Liver (tissue), 3 donors: ENCODE data around the gene FLT1.

Experiments used
- CTCF ChIP-seq: fragments of 150-350 bp; IDR thresholded peaks from 2 replicates; pipeline ENCODE4 v1.5.1; 2017; ENCODE audit warnings: improper control_type of control experiment, low read depth, low read length; ENCODE audit not compliant: missing input control
- EGR1 ChIP-seq, 2 donors: IDR thresholded peaks; 2 replicates each; pipeline ENCODE4 v1.6.1; 2016 to 2018; ENCODE audit warnings: antibody characterized with exemption in 2 of 2, low read depth in 2 of 2
- FOXA2 ChIP-seq: IDR thresholded peaks from 2 replicates; pipeline ENCODE4 v1.6.1; 2016; ENCODE audit warnings: antibody characterized with exemption
- SP1 ChIP-seq: IDR thresholded peaks from 2 replicates; pipeline ENCODE4 v1.6.1; 2018; ENCODE audit warnings: antibody characterized with exemption, mild to moderate bottlenecking
- ZBTB33 ChIP-seq: IDR thresholded peaks from 2 replicates; pipeline ENCODE4 v1.6.1; 2016; ENCODE audit warnings: antibody characterized with exemption
- TF ChIP-seq, protein P1 (sequence below): IDR thresholded peaks from 2 replicates; pipeline ENCODE4 v1.6.1; 2016; ENCODE audit warnings: antibody characterized with exemption, mild to moderate bottlenecking
- TF ChIP-seq, protein P2 (sequence below): IDR thresholded peaks from 2 replicates; pipeline ENCODE4 v1.6.1; 2016; ENCODE audit warnings: antibody characterized with exemption
- donor health status: healthy.
- donor health status: healthy.

DNA sequence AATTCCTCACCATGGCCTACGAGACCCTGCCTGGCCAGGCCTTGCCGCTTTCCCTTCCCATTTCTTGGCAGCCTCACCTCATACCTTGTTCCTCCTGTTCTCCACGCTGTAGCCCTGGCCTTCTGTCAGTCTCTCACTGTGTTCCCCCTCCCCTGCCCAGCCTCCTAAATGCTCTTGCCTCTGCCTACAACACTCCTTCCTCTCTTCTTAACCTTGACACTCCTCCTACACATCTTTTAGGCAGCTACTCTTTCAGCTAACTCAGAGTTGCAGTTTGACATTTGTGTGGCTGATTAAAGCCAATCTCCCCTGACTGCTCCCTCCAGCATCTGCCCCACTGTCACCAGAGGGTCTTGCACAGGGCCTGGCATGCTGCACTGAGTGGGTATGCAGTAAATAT, 150.8 kb downstream of the FLT1 start:
- no peak for TF ChIP-seq CTCF
- TF ChIP-seq ZBTB33, result no peak
- TF ChIP-seq SP1, result no peak
- TF ChIP-seq, protein P1, sequence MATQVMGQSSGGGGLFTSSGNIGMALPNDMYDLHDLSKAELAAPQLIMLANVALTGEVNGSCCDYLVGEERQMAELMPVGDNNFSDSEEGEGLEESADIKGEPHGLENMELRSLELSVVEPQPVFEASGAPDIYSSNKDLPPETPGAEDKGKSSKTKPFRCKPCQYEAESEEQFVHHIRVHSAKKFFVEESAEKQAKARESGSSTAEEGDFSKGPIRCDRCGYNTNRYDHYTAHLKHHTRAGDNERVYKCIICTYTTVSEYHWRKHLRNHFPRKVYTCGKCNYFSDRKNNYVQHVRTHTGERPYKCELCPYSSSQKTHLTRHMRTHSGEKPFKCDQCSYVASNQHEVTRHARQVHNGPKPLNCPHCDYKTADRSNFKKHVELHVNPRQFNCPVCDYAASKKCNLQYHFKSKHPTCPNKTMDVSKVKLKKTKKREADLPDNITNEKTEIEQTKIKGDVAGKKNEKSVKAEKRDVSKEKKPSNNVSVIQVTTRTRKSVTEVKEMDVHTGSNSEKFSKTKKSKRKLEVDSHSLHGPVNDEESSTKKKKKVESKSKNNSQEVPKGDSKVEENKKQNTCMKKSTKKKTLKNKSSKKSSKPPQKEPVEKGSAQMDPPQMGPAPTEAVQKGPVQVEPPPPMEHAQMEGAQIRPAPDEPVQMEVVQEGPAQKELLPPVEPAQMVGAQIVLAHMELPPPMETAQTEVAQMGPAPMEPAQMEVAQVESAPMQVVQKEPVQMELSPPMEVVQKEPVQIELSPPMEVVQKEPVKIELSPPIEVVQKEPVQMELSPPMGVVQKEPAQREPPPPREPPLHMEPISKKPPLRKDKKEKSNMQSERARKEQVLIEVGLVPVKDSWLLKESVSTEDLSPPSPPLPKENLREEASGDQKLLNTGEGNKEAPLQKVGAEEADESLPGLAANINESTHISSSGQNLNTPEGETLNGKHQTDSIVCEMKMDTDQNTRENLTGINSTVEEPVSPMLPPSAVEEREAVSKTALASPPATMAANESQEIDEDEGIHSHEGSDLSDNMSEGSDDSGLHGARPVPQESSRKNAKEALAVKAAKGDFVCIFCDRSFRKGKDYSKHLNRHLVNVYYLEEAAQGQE, result no peak
- no peak for TF ChIP-seq FOXA2
- no peak for TF ChIP-seq EGR1 (IDR thresholded peaks at IDR 0.05; ENCODE audit: low read depth in 2 of 2)
- TF ChIP-seq, protein P2, sequence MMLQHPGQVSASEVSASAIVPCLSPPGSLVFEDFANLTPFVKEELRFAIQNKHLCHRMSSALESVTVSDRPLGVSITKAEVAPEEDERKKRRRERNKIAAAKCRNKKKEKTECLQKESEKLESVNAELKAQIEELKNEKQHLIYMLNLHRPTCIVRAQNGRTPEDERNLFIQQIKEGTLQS, result no peak
